CD14-positive monocyte (primary cell): ENCODE data around the gene TAGAP. TPM values are rescaled to one million over a fixed set of nuclear protein-coding genes. Genes with fewer than 3 reads are reported as not detected.

Source experiments
- DNase-seq, 3 donors: peaks; one replicate each; pipeline ENCODE4 v3.0.0-alpha.2; 2011 to 2022
- H2AFZ ChIP-seq: 2 replicates; pipeline ENCODE4 v1.6.0; 2012; ENCODE audit warnings: mild to moderate bottlenecking, low read depth, low read length, inconsistent platforms; ENCODE audit not compliant: insufficient read depth, poor library complexity, severe bottlenecking
- H3K27ac ChIP-seq, 2 donors: 1 replicate in 1 of 2; 2 replicates in 1 of 2; pipeline ENCODE4 v1.5.1; 2012 to 2013; ENCODE audit warnings: low read length in 2 of 2, control low read depth in 1 of 2, inconsistent platforms in 1 of 2, low read depth in 1 of 2, mild to moderate bottlenecking in 1 of 2
- H3K27me3 ChIP-seq, 2 donors: one replicate each; pipeline versions ENCODE4 v1.6.0 to v1.6.1; 2011 to 2013; ENCODE audit warnings: low read length in 2 of 2; ENCODE audit not compliant: control insufficient read depth in 2 of 2, insufficient read depth in 2 of 2
- H3K36me3 ChIP-seq, 2 donors: replicated peaks in 1 of 2; 1 replicate in 1 of 2; 2 replicates in 1 of 2; pipeline versions ENCODE4 v1.5.1 to v1.6.1; 2012 to 2013; ENCODE audit warnings: low read length in 2 of 2, control low read depth in 1 of 2, inconsistent platforms in 1 of 2, mild to moderate bottlenecking in 1 of 2; ENCODE audit not compliant: insufficient read depth in 2 of 2, control insufficient read depth in 1 of 2
- H3K4me1 ChIP-seq, 2 donors: 1 replicate in 1 of 2; 2 replicates in 1 of 2; pipeline versions ENCODE4 v1.5.1 to v1.6.1; 2012 to 2013; ENCODE audit warnings: low read length in 2 of 2, control low read depth in 1 of 2, inconsistent platforms in 1 of 2, mild to moderate bottlenecking in 1 of 2, moderate library complexity in 1 of 2; ENCODE audit not compliant: insufficient read depth in 2 of 2, control insufficient read depth in 1 of 2
- H3K4me2 ChIP-seq: replicated peaks from 2 replicates; pipeline ENCODE3; 2012; ENCODE audit warnings: low read length, moderate library complexity, mild to moderate bottlenecking; ENCODE audit not compliant: poor library complexity, severe bottlenecking; ENCODE audit errors: extremely low read depth
- H3K4me3 ChIP-seq, 3 experiments: fragments of 200-600 bp in 1 of 3; sonication (generic) in 1 of 3; replicated peaks in 1 of 3; 1 replicate in 2 of 3; 2 replicates in 1 of 3; pipeline ENCODE4 v1.5.1; 2011 to 2013; ENCODE audit warnings: low read length in 3 of 3, mild to moderate bottlenecking in 3 of 3, control low read depth in 2 of 3, low read depth in 2 of 3, inconsistent platforms in 1 of 3, moderate library complexity in 1 of 3
- H3K79me2 ChIP-seq: 2 replicates; pipeline ENCODE4 v1.6.0; 2012; ENCODE audit warnings: mild to moderate bottlenecking, control low read depth, inconsistent platforms, low read length, moderate library complexity; ENCODE audit not compliant: insufficient read depth
- H3K9ac ChIP-seq: 2 replicates; pipeline ENCODE4 v1.6.0; 2017; ENCODE audit warnings: low read length, mild to moderate bottlenecking; ENCODE audit not compliant: insufficient read depth, poor library complexity, severe bottlenecking
- H3K9me3 ChIP-seq, 2 donors: replicated peaks in 1 of 2; 1 replicate in 1 of 2; 2 replicates in 1 of 2; pipeline versions ENCODE4 v1.5.1 to v1.6.1; 2012 to 2013; ENCODE audit warnings: low read length in 2 of 2, control low read depth in 1 of 2; ENCODE audit not compliant: control insufficient read depth in 1 of 2, insufficient read depth in 1 of 2
- H4K20me1 ChIP-seq: 2 replicates; pipeline ENCODE4 v1.6.0; 2012; ENCODE audit warnings: mild to moderate bottlenecking, low read length, control low read depth, moderate library complexity; ENCODE audit not compliant: insufficient read depth
- H3K27ac Mint-ChIP-seq, 7 donors: one replicate each; pipeline ENCODE4 v1.8.0; 2020; ENCODE audit warnings: mild to moderate bottlenecking in 7 of 7, mixed read lengths in 7 of 7, moderate library complexity in 6 of 7, inconsistent platforms in 2 of 7
- H3K27me3 Mint-ChIP-seq, 3 donors: one replicate each; pipeline ENCODE4 v1.8.0; 2021 to 2022; ENCODE audit warnings: low read depth in 3 of 3, mild to moderate bottlenecking in 3 of 3, mixed read lengths in 3 of 3, moderate library complexity in 3 of 3, inconsistent platforms in 1 of 3
- H3K36me3 Mint-ChIP-seq, 2 donors: one replicate each; pipeline ENCODE4 v1.8.0; 2020; ENCODE audit warnings: mixed read lengths in 2 of 2, inconsistent platforms in 1 of 2, mild to moderate bottlenecking in 1 of 2
- H3K4me1 Mint-ChIP-seq: one replicate; pipeline ENCODE4 v1.8.0; 2020; ENCODE audit warnings: mild to moderate bottlenecking, mixed read lengths
- H3K4me3 Mint-ChIP-seq, 2 donors: one replicate each; pipeline ENCODE4 v1.8.0; 2020; ENCODE audit warnings: mild to moderate bottlenecking in 2 of 2, mixed read lengths in 2 of 2, moderate library complexity in 1 of 2
- H3K9me3 Mint-ChIP-seq, 7 donors: one replicate each; pipeline ENCODE4 v1.8.0; 2020 to 2022; ENCODE audit warnings: mixed read lengths in 7 of 7, mild to moderate bottlenecking in 6 of 7, moderate library complexity in 6 of 7, inconsistent platforms in 2 of 7
- CTCF ChIP-seq: fragments of 200-600 bp; IDR thresholded peaks from one replicate; pipeline ENCODE4 v1.8.0; 2022; ENCODE audit warnings: antibody characterized with exemption, mild to moderate bottlenecking
- WGBS: methylation state at CpG from one replicate; pipeline ENCODE4 v1.1.5; 2013; ENCODE audit warnings: missing lambda C conversion rate; ENCODE audit not compliant: insufficient coverage; 5-methylcytosine and 5-hydroxymethylcytosine counted together
- intact Hi-C, 2 donors: fragments of 100-400 bp; cut with micrococcal nuclease; formaldehyde crosslinking; loops; one replicate each; pipeline versions ENCODE4 v1.15.0 to v1.15.1; 2023
- polyA plus RNA-seq, 3 donors: library from polyadenylated mRNA; depleted of rRNA in 1 of 3; unstranded in 2 of 3; stranded (reverse) in 1 of 3; fragments of 300-500 nt in 2 of 3; fragments of >200 nt in 1 of 3; fragmentation: Illumina TruSeq in 2 of 3; gene quantifications; 1 replicate in 2 of 3; 2 replicates in 1 of 3; pipeline ENCODE4 v1.2.3, GENCODE V29; 2012 to 2021

Gene TAGAP
- polyA plus RNA-seq, 3 donors: 51.9 to 299 (median 59.1) TPM

GRCh38 chr6:159062564-159062945, 17.8 kb upstream of the TAGAP start:
- peaks cover 57% of the 10 kb centered on the region for H3K4me1 Mint-ChIP-seq
- Histone ChIP-seq H4K20me1 (no peaks in the 10 kb centered on the region), H3K4me2 (peak overlapping the region; percentile 58), H2AFZ (no peak overlapping the region), H3K36me3 (no peaks in the 10 kb centered on the region), H3K9me3 (no peaks in the 10 kb centered on the region), H3K27me3 (no peaks in the 10 kb centered on the region), H3K4me1 (peaks cover 50 to 55% of the 10 kb centered on the region in 2 donors), H3K79me2 (no peaks in the 10 kb centered on the region), H3K27ac (peak overlapping the region; percentile 76 to 94), H3K4me3 (peak overlapping the region in 1 of 3 experiments; percentile 52), H3K9ac (peak overlapping the region; percentile 50)
- no peaks in the 10 kb centered on the region for H3K9me3 Mint-ChIP-seq
- TF ChIP-seq CTCF: no peak
- peak; percentile 46 to 68 (median 63) for DNase-seq
- peak overlapping the region; percentile 39 to 75 for H3K4me3 Mint-ChIP-seq
- H3K27me3 Mint-ChIP-seq: no peaks in the 10 kb centered on the region
- 0% methylated on average over 3 of the region's 3 CpGs for WGBS
- H3K36me3 Mint-ChIP-seq: peaks cover 0 to 18% of the 10 kb centered on the region in 2 donors
- intact Hi-C loops: loop anchor here in 1 of 2 donors (2.0 to 5.0 kb wide), 2 partner anchors 20 to 40 kb away; no protein-coding TSS in a partner anchor
- H3K27ac Mint-ChIP-seq: peak overlapping the region; percentile 93 to 99 (median 97)

DNA sequence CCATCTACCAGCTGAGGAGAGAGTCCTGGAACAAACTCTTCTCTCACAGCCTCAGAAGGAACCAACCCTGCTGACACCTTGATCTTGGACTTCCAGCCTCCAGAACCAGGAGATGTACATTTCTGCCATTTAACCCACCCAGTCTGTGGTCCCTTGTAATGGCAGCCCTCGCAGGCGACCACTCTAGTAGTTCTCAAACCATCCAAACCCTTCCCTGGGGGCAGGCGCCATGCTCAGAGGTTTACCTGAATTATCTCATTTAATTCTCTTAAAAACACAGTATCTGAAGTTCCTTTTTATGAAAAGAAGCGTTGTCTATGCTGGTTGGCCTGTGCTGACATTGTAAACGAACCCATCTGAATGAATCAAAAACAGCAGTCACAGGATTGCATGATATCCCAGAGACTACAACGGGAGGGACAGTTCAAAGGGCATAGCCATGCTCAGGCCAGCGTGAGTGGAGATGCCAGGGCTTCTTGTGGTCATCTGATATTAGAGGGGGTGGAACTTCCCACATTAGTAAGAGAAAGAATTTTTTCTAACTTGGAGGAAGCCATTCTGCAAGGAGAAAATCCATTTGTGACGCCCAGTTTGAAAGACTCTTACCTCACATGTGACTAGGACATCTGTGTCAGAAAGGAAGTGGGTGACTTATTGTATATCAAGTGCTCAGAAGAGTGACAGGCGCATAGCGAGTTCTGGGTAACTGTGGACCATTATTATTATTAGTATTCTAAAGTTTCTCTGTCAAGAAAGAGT, 17.2 kb upstream of the TAGAP start:
- intact Hi-C loops: loop anchor here in 1 of 2 donors (2.0 to 5.0 kb wide), 2 partner anchors 19 to 40 kb away; no protein-coding TSS in a partner anchor
- Mint-ChIP-seq H3K27me3 (no peaks in the 10 kb centered on the region), H3K9me3 (no peaks in the 10 kb centered on the region), H3K36me3 (peaks cover 0 to 17% of the 10 kb centered on the region in 2 donors), H3K27ac (peak overlapping the region; percentile 93 to 99 (median 97)), H3K4me1 (peaks cover 60% of the 10 kb centered on the region), H3K4me3 (peak overlapping the region; percentile 39 to 77)
- H4K20me1 ChIP-seq: no peaks in the 10 kb centered on the region
- peak; percentile 90 to 98 (median 94) for DNase-seq
- no peaks in the 10 kb centered on the region for H3K9me3 ChIP-seq
- H2AFZ ChIP-seq: no peak overlapping the region
- H3K9ac ChIP-seq: no peak overlapping the region
- peak overlapping the region; percentile 76 to 94 for H3K27ac ChIP-seq
- no peak for TF ChIP-seq CTCF
- H3K36me3 ChIP-seq: no peaks in the 10 kb centered on the region
- peak overlapping the region in 1 of 3 experiments; percentile 52 for H3K4me3 ChIP-seq
- 33% methylated on average over 5 of the region's 10 CpGs for WGBS
- peak overlapping the region; percentile 58 for H3K4me2 ChIP-seq
- H3K4me1 ChIP-seq: peaks cover 56 to 60% of the 10 kb centered on the region in 2 donors
- H3K79me2 ChIP-seq: no peaks in the 10 kb centered on the region
- no peaks in the 10 kb centered on the region for H3K27me3 ChIP-seq
